ENCODE measurements around the gene UXS1.

- no peak for TF ChIP-seq CTCF (IDR thresholded peaks at IDR 0.05; ENCODE audit: low read length)
- no peak for TF ChIP-seq EZH2 (IDR thresholded peaks at IDR 0.05; ENCODE audit: borderline replicate concordance, low read length)
Measured at GRCh38 chr2:106189325-106189724, 4.8 kb downstream of the UXS1 start.

All from OCI-LY1 (cell line).